RWPE2 (cell line): ENCODE measurements around the gene ADGRG2.

Source experiments
- ATAC-seq: fragments of 200-7000 bp; cut with Tn5 transposase; 3 replicates; pipeline ENCODE4 v1.9.1; 2021; ENCODE audit warnings: low read depth
- DNase-seq: peaks from one replicate; pipeline ENCODE4 v3.0.0-alpha.2; 2020; ENCODE audit warnings: low spot score
- H3K27ac ChIP-seq: fragments of 450-650 bp; 2 replicates; pipeline ENCODE4 v1.5.1; 2017; ENCODE audit warnings: mild to moderate bottlenecking; ENCODE audit not compliant: poor library complexity, severe bottlenecking
- H3K27me3 ChIP-seq: fragments of 250-450 bp; sonication (Bioruptor Pico); 2 replicates; pipeline ENCODE4 v1.5.1; 2021; ENCODE audit warnings: mild to moderate bottlenecking, moderate library complexity; ENCODE audit not compliant: insufficient read depth, poor library complexity, severe bottlenecking
- H3K36me3 ChIP-seq: fragments of 250-450 bp; sonication (Bioruptor Pico); 2 replicates; pipeline ENCODE4 v1.5.1; 2020; ENCODE audit warnings: low read depth, mild to moderate bottlenecking, moderate library complexity
- H3K4me1 ChIP-seq: fragments of 250-450 bp; sonication (Bioruptor Pico); 2 replicates; pipeline ENCODE4 v1.5.1; 2021; ENCODE audit warnings: mild to moderate bottlenecking, moderate library complexity; ENCODE audit not compliant: insufficient read depth, poor library complexity, severe bottlenecking
- H3K4me3 ChIP-seq: fragments of 250-450 bp; sonication (Bioruptor Pico); 2 replicates; pipeline ENCODE4 v1.5.1; 2021; ENCODE audit warnings: mild to moderate bottlenecking, moderate library complexity; ENCODE audit not compliant: severe bottlenecking
- H3K9me3 ChIP-seq: fragments of 250-450 bp; sonication (Bioruptor Pico); 2 replicates; pipeline ENCODE4 v1.5.1; 2021; ENCODE audit warnings: mild to moderate bottlenecking, moderate library complexity; ENCODE audit not compliant: severe bottlenecking
- CTCF ChIP-seq: fragments of 450-650 bp; IDR thresholded peaks from one replicate; pipeline ENCODE4 v1.5.1; 2017; ENCODE audit warnings: mild to moderate bottlenecking, moderate library complexity; ENCODE audit not compliant: poor library complexity, severe bottlenecking

The ADGRG2 gene

GRCh38 chrX:18995221-18995620 is 127.0 kb downstream of the ADGRG2 start:
- no peak for TF ChIP-seq CTCF
- H3K4me3 ChIP-seq, result no peak overlapping the region
- DNase-seq, result no peak

GRCh38 chrX:18994713-18995112 is 127.6 kb downstream of the ADGRG2 start:
- H3K27ac ChIP-seq, result peak overlapping the region; percentile 96
- H3K9me3 ChIP-seq, result no peaks in the 10 kb centered on the region
- ATAC-seq (peak; percentile 94), DNase-seq (no peak)
- H3K4me1 ChIP-seq, result peaks cover 27% of the 10 kb centered on the region
- no peak overlapping the region for H3K4me3 ChIP-seq
- no peaks in the 10 kb centered on the region for H3K36me3 ChIP-seq
- no peak for TF ChIP-seq CTCF
- H3K27me3 ChIP-seq, result no peaks in the 10 kb centered on the region

More at GRCh38 chrX:18995221-18995620, 127.0 kb downstream of the ADGRG2 start:
- peak; percentile 82 for ATAC-seq
- no peaks in the 10 kb centered on the region for H3K27me3 ChIP-seq
- peaks cover 27% of the 10 kb centered on the region for H3K4me1 ChIP-seq
- no peaks in the 10 kb centered on the region for H3K9me3 ChIP-seq
- no peaks in the 10 kb centered on the region for H3K36me3 ChIP-seq
- H3K27ac ChIP-seq, result peak overlapping the region; percentile 96

- ATAC-seq (no peak), DNase-seq (no peak)
- no peak for TF ChIP-seq CTCF
- peak overlapping the region; percentile 96 for H3K27ac ChIP-seq
- H3K36me3 ChIP-seq, result no peaks in the 10 kb centered on the region
- H3K27me3 ChIP-seq, result no peaks in the 10 kb centered on the region
- H3K4me3 ChIP-seq, result no peak overlapping the region
- no peaks in the 10 kb centered on the region for H3K9me3 ChIP-seq
- peaks cover 27% of the 10 kb centered on the region for H3K4me1 ChIP-seq
Observed at GRCh38 chrX:18992829-18993228, 129.4 kb downstream of the ADGRG2 start.

- no peak for ATAC-seq
- H3K4me1 ChIP-seq, result no peaks in the 10 kb centered on the region
- no peaks in the 10 kb centered on the region for H3K27me3 ChIP-seq
- H3K36me3 ChIP-seq, result peaks cover 4% of the 10 kb centered on the region; the same call in 1 of the 2 replicates
- TF ChIP-seq CTCF, result no peak
- DNase-seq, result no peak
- H3K4me3 ChIP-seq, result peak overlapping the region; percentile 65
- H3K27ac ChIP-seq, result peak overlapping the region; percentile 75
- no peaks in the 10 kb centered on the region for H3K9me3 ChIP-seq
Observed at GRCh38 chrX:18985186-18985435, 137.2 kb downstream of the ADGRG2 start.

GRCh38 chrX:18984381-18985185 is 137.7 kb downstream of the ADGRG2 start:
- Histone ChIP-seq H3K4me1 (no peaks in the 10 kb centered on the region), H3K27me3 (no peaks in the 10 kb centered on the region), H3K27ac (peak overlapping the region; percentile 75), H3K9me3 (no peaks in the 10 kb centered on the region), H3K36me3 (peaks cover 4% of the 10 kb centered on the region; the same call in 1 of the 2 replicates), H3K4me3 (peak overlapping the region; percentile 65)
- DNase-seq (peak; percentile 76), ATAC-seq (peak; percentile 82)
- peak; percentile 24 for TF ChIP-seq CTCF
